Smooth muscle cell (in vitro differentiated cells): Measurements from ENCODE around the gene CRYZL1. TPM values are rescaled to one million over a fixed set of nuclear protein-coding genes. Genes with fewer than 3 reads are reported as not detected.

ENCODE experiments used
- DNase-seq: peaks from one replicate; lab custom pipeline; 2025; ENCODE audit not compliant: unreplicated experiment; lab: John Stamatoyannopoulos, UW
- H2AFZ ChIP-seq: fragments of 200-600 bp; sonication (generic); 2 replicates; pipeline ENCODE4 v1.6.0; 2016; ENCODE audit warnings: antibody characterized with exemption, low read depth, mild to moderate bottlenecking
- H3F3A ChIP-seq: fragments of 200-600 bp; sonication (generic); 2 replicates; pipeline ENCODE4 v1.6.0; 2017; ENCODE audit warnings: antibody characterized with exemption, low read depth
- H3K27ac ChIP-seq: fragments of 200-600 bp; sonication (generic); 2 replicates; pipeline ENCODE4 v1.5.1; 2016; ENCODE audit warnings: low read depth, mild to moderate bottlenecking
- H3K27me3 ChIP-seq: fragments of 200-600 bp; sonication (generic); 2 replicates; pipeline ENCODE4 v1.6.1; 2016; ENCODE audit warnings: low read depth, mild to moderate bottlenecking
- H3K36me3 ChIP-seq: fragments of 200-600 bp; sonication (generic); 2 replicates; pipeline ENCODE4 v1.5.1; 2016; ENCODE audit warnings: low read depth
- H3K4me1 ChIP-seq: fragments of 200-600 bp; sonication (generic); 2 replicates; pipeline ENCODE4 v1.5.1; 2016; ENCODE audit warnings: low read depth
- H3K4me2 ChIP-seq: fragments of 200-600 bp; sonication (generic); 2 replicates; pipeline ENCODE4 v1.6.0; 2016; ENCODE audit warnings: mild to moderate bottlenecking
- H3K4me3 ChIP-seq: fragments of 200-600 bp; sonication (generic); 2 replicates; pipeline ENCODE4 v1.5.1; 2016; ENCODE audit warnings: mild to moderate bottlenecking
- H3K79me2 ChIP-seq: fragments of 200-600 bp; sonication (generic); 2 replicates; pipeline ENCODE4 v1.6.0; 2016; ENCODE audit warnings: low read depth, mild to moderate bottlenecking
- H3K9ac ChIP-seq: fragments of 200-600 bp; sonication (generic); 2 replicates; pipeline ENCODE4 v1.6.0; 2016; ENCODE audit warnings: low read depth
- H3K9me3 ChIP-seq: fragments of 200-600 bp; sonication (generic); replicated peaks from 2 replicates; pipeline ENCODE4 v1.5.1; 2016; ENCODE audit warnings: low read depth
- H4K20me1 ChIP-seq: fragments of 200-600 bp; sonication (generic); 2 replicates; pipeline ENCODE4 v1.6.0; 2016; ENCODE audit warnings: low read depth
- CTCF ChIP-seq: fragments of 200-600 bp; sonication (generic); IDR thresholded peaks from 2 replicates; pipeline ENCODE4 v1.5.1; 2017; ENCODE audit warnings: borderline replicate concordance, mild to moderate bottlenecking, antibody characterized with exemption; ENCODE audit not compliant: insufficient read depth, poor library complexity, severe bottlenecking
- WGBS: methylation state at CpG from one replicate; pipeline ENCODE4 v1.1.7; 2016; ENCODE audit warnings: low lambda C conversion rate; 5-methylcytosine and 5-hydroxymethylcytosine counted together
- polyA plus RNA-seq: library from polyadenylated mRNA; unstranded; fragments of >200 nt; fragmentation: Nextera tagmentation; extraction: Ambion mirVana; gene quantifications from 2 replicates; pipeline ENCODE4 v1.2.1, GENCODE V29; 2016
- total RNA-seq: library from RNA; depleted of rRNA; stranded (reverse); fragments of >200 nt; gene quantifications from 2 replicates; pipeline ENCODE4 v1.2.3, GENCODE V29; 2014

Gene CRYZL1
- total and polyA plus RNA-seq, 2 experiments from 2014 or later = 37.7 to 48.3 TPM

DNA sequence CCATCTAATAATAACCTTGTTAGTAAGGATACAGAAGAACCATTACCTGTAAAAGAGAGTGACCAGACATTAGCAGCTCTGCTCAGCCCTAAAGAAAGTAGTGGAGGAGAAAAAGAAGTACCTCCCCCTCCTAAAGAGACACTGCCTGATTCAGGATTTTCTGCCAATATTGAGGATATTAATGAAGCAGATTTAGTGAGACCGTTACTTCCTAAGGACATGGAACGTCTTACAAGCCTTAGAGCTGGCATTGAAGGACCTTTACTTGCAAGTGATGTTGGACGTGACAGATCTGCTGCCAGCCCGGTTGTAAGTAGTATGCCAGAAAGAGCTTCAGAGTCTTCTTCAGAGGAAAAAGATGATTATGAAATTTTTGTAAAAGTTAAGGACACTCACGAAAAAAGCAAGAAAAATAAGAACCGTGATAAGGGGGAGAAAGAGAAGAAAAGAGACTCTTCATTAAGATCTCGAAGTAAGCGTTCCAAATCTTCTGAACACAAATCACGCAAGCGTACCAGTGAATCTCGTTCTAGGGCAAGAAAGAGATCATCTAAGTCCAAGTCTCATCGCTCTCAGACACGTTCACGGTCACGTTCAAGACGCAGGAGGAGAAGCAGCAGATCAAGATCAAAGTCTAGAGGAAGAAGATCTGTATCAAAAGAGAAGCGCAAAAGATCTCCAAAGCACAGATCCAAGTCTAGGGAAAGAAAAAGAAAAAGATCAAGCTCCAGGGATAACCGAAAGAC lies 87.1 kb downstream of the CRYZL1 start:
- Histone ChIP-seq H4K20me1 (peaks cover 98% of the 10 kb centered on the region), H3K4me2 (no peak overlapping the region), H3K27ac (no peak overlapping the region), H3K27me3 (no peaks in the 10 kb centered on the region), H2AFZ (no peak overlapping the region), H3K4me3 (no peak overlapping the region), H3K36me3 (peaks cover 69% of the 10 kb centered on the region), H3K79me2 (peaks cover 98% of the 10 kb centered on the region), H3K4me1 (no peaks in the 10 kb centered on the region), H3K9ac (no peak overlapping the region), H3K9me3 (no peaks in the 10 kb centered on the region), H3F3A (peaks cover 19% of the 10 kb centered on the region)
- no peak for DNase-seq
- TF ChIP-seq CTCF = no peak
- WGBS = 96% methylated on average over 18 of the region's 18 CpGs

GRCh38 chr21:33552999-33553598 lies 88.4 kb downstream of the CRYZL1 start:
- Histone ChIP-seq H4K20me1 (peaks cover 98% of the 10 kb centered on the region), H3F3A (peaks cover 16% of the 10 kb centered on the region), H3K4me3 (no peak overlapping the region), H2AFZ (no peak overlapping the region), H3K4me1 (no peaks in the 10 kb centered on the region), H3K27me3 (no peaks in the 10 kb centered on the region), H3K4me2 (no peak overlapping the region), H3K9me3 (no peaks in the 10 kb centered on the region), H3K27ac (no peak overlapping the region), H3K9ac (no peak overlapping the region), H3K36me3 (peaks cover 67% of the 10 kb centered on the region), H3K79me2 (peaks cover 98% of the 10 kb centered on the region)
- TF ChIP-seq CTCF = no peak
- 98% methylated on average over 12 of the region's 12 CpGs for WGBS
- DNase-seq = no peak

DNA sequence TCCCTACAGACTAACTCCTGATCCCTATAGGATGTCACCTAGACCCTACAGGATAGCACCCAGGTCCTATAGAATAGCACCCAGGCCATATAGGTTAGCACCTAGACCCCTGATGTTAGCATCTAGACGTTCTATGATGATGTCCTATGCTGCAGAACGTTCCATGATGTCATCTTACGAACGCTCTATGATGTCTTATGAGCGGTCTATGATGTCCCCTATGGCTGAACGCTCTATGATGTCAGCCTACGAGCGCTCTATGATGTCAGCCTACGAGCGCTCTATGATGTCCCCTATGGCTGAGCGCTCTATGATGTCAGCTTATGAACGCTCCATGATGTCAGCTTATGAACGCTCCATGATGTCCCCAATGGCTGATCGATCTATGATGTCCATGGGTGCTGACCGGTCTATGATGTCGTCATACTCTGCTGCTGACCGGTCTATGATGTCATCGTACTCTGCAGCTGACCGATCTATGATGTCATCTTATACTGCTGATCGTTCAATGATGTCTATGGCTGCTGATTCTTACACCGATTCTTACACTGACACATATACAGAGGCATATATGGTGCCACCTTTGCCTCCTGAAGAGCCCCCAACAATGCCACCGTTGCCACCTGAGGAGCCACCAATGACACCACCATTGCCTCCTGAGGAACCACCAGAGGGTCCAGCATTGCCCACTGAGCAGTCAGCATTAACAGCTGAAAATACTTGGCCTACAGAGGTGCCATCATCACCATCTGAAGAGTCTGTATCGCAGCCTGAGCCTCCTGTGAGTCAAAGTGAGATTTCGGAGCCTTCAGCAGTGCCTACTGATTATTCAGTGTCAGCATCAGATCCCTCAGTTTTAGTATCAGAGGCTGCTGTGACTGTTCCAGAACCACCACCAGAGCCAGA lies 89.2 kb downstream of the CRYZL1 start:
- H3K79me2 ChIP-seq = peaks cover 98% of the 10 kb centered on the region
- peaks cover 19% of the 10 kb centered on the region for H3F3A ChIP-seq
- WGBS = 98% methylated on average over 24 of the region's 24 CpGs
- H3K9ac ChIP-seq = no peak overlapping the region
- peaks cover 59% of the 10 kb centered on the region for H3K36me3 ChIP-seq
- H3K4me3 ChIP-seq = no peak overlapping the region
- H3K4me1 ChIP-seq = no peaks in the 10 kb centered on the region
- H3K4me2 ChIP-seq = no peak overlapping the region
- TF ChIP-seq CTCF = no peak
- H3K27ac ChIP-seq = no peak overlapping the region
- no peaks in the 10 kb centered on the region for H3K27me3 ChIP-seq
- DNase-seq = no peak
- H2AFZ ChIP-seq = no peak overlapping the region
- peaks cover 98% of the 10 kb centered on the region for H4K20me1 ChIP-seq
- H3K9me3 ChIP-seq = no peaks in the 10 kb centered on the region
